ENCODE measurements around the gene GALNT6. TPM values are rescaled to one million over a fixed set of nuclear protein-coding genes. Genes with fewer than 3 reads are reported as not detected.

Gene GALNT6
- total RNA-seq, 1 experiment from 2014 or later: 9.8 TPM

GRCh38 chr12:51417826-51418225, 26.6 kb upstream of the GALNT6 start:
- Histone ChIP-seq H3K27me3 (ENCODE audit: insufficient read depth, low read length) (no peaks in the 10 kb centered on the region), H2BK20ac (ENCODE audit: low read depth, low read length, poor library complexity, severe bottlenecking) (no peak overlapping the region), H2BK12ac (ENCODE audit: insufficient read length, low read depth, low read length) (no peak overlapping the region), H2BK5ac (ENCODE audit: insufficient read length, low read length) (no peak overlapping the region), H2BK15ac (ENCODE audit: low read depth, low read length) (no peak overlapping the region), H3K9me3 (ENCODE audit: control insufficient read depth, low read depth, low read length) (no peaks in the 10 kb centered on the region), H3K4me2 (ENCODE audit: insufficient read depth, insufficient read length, low read length) (no peak overlapping the region), H2AK5ac (ENCODE audit: insufficient read length, low read length) (no peak overlapping the region), H3K56ac (ENCODE audit: insufficient read length, low read depth, low read length) (no peak overlapping the region), H3T11ph (ENCODE audit: low read length) (no peak overlapping the region), H2AFZ (ENCODE audit: low read length) (no peak overlapping the region), H3K23me2 (ENCODE audit: insufficient read length, low read depth, low read length, poor library complexity, severe bottlenecking) (no peaks in the 10 kb centered on the region), H4K8ac (replicated peaks; ENCODE audit: insufficient read length, low read depth, low read length) (no peak overlapping the region), H3K23ac (ENCODE audit: insufficient read length, low read depth, low read length) (no peak overlapping the region), H3K79me1 (ENCODE audit: insufficient read depth, low read depth, low read length, poor library complexity, severe bottlenecking) (no peaks in the 10 kb centered on the region), H3K18ac (ENCODE audit: insufficient read length, low read depth, low read length) (no peak overlapping the region), H2BK120ac (ENCODE audit: low read depth, low read length, poor library complexity, severe bottlenecking) (no peak overlapping the region), H4K91ac (ENCODE audit: insufficient read length, low read depth, low read length) (no peak overlapping the region), H4K5ac (ENCODE audit: insufficient read length, low read depth, low read length) (no peak overlapping the region), H3K9ac (ENCODE audit: extremely low read depth, insufficient read length, low read length) (no peak overlapping the region), H3K4me1 (ENCODE audit: insufficient read depth, low read length) (no peaks in the 10 kb centered on the region; the same call in 1 of the 2 replicates), H3K14ac (ENCODE audit: insufficient read depth, low read length) (no peak overlapping the region), H3K4ac (ENCODE audit: low read depth, low read length) (no peak overlapping the region), H3K79me2 (ENCODE audit: insufficient read depth, low read length) (no peaks in the 10 kb centered on the region), H4K20me1 (ENCODE audit: control insufficient read depth, insufficient read depth, insufficient read length) (no peaks in the 10 kb centered on the region), H3K27ac (ENCODE audit: insufficient read length, low read depth, low read length) (no peak overlapping the region)
- Mint-ChIP-seq H3K4me1 (peaks cover 27 to 30% of the 10 kb centered on the region in 2 experiments), H3K9me3 (no peaks in the 10 kb centered on the region), H3K27me3 (ENCODE audit: low read depth) (no peaks in the 10 kb centered on the region), H3K27ac (peak overlapping the region in 1 of 3 experiments; percentile 33; a peak in 2 of 7 replicates), H3K4me3 (no peak overlapping the region), H3K36me3 (ENCODE audit: insufficient read depth in 1 of 3, low read depth in 3 of 3) (no peaks in the 10 kb centered on the region)
- DNase-seq: no peak
- no peak for TF ChIP-seq CTCF (conservative IDR thresholded peaks at IDR 0.05)
- no CpG with 5 or more reads among the region's 4 CpGs for WGBS (ENCODE audit: extremely low coverage, insufficient read length, low lambda C conversion rate)

Measured in H9 (cell line).